Measurements from ENCODE around the gene RABGAP1L.

DNA sequence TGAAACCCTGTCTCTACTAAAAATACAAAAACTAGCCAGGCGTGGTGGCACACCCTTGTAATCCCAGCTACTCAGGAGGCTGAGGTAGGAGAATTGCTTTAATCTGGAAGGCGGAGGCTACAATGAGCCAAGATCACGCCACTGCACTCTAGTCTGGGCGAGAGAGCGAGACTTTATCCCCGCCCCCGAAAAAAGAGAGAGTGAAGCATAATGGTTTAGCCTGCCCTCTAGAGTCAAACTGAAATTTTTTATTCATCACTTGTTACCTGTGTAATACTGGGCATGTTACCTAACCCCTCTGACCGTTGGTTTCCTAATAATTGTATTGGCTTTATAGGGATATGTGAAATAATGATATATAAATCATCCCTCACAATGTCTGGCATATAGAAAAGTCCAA is 307.3 kb downstream of the RABGAP1L start:
- TF ChIP-seq, protein P1, sequence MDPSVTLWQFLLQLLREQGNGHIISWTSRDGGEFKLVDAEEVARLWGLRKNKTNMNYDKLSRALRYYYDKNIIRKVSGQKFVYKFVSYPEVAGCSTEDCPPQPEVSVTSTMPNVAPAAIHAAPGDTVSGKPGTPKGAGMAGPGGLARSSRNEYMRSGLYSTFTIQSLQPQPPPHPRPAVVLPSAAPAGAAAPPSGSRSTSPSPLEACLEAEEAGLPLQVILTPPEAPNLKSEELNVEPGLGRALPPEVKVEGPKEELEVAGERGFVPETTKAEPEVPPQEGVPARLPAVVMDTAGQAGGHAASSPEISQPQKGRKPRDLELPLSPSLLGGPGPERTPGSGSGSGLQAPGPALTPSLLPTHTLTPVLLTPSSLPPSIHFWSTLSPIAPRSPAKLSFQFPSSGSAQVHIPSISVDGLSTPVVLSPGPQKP (IDR thresholded peaks at IDR 0.05; ENCODE audit: low read depth, low read length): no peak
- TF ChIP-seq KLF5 (IDR thresholded peaks at IDR 0.05; ENCODE audit: partially characterized antibody) (no peak), POLR2A (IDR thresholded peaks at IDR 0.05; ENCODE audit: low read depth, low read length) (no peak)
- TF ChIP-seq, protein P2, sequence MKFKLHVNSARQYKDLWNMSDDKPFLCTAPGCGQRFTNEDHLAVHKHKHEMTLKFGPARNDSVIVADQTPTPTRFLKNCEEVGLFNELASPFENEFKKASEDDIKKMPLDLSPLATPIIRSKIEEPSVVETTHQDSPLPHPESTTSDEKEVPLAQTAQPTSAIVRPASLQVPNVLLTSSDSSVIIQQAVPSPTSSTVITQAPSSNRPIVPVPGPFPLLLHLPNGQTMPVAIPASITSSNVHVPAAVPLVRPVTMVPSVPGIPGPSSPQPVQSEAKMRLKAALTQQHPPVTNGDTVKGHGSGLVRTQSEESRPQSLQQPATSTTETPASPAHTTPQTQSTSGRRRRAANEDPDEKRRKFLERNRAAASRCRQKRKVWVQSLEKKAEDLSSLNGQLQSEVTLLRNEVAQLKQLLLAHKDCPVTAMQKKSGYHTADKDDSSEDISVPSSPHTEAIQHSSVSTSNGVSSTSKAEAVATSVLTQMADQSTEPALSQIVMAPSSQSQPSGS (IDR thresholded peaks at IDR 0.05; ENCODE audit: low read length): no peak
- TF ChIP-seq, protein P3, sequence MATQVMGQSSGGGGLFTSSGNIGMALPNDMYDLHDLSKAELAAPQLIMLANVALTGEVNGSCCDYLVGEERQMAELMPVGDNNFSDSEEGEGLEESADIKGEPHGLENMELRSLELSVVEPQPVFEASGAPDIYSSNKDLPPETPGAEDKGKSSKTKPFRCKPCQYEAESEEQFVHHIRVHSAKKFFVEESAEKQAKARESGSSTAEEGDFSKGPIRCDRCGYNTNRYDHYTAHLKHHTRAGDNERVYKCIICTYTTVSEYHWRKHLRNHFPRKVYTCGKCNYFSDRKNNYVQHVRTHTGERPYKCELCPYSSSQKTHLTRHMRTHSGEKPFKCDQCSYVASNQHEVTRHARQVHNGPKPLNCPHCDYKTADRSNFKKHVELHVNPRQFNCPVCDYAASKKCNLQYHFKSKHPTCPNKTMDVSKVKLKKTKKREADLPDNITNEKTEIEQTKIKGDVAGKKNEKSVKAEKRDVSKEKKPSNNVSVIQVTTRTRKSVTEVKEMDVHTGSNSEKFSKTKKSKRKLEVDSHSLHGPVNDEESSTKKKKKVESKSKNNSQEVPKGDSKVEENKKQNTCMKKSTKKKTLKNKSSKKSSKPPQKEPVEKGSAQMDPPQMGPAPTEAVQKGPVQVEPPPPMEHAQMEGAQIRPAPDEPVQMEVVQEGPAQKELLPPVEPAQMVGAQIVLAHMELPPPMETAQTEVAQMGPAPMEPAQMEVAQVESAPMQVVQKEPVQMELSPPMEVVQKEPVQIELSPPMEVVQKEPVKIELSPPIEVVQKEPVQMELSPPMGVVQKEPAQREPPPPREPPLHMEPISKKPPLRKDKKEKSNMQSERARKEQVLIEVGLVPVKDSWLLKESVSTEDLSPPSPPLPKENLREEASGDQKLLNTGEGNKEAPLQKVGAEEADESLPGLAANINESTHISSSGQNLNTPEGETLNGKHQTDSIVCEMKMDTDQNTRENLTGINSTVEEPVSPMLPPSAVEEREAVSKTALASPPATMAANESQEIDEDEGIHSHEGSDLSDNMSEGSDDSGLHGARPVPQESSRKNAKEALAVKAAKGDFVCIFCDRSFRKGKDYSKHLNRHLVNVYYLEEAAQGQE (IDR thresholded peaks at IDR 0.05; ENCODE audit: low read depth, low read length): no peak

Data from GM12878 (cell line).